ENCODE data around the gene EFHD1.
"Not testable (repeated sequence)": the region's sequence is repeated elsewhere in the genome, so short reads cannot be mapped to it uniquely, and the experiment has no call there.

EFHD1 gene

DNA sequence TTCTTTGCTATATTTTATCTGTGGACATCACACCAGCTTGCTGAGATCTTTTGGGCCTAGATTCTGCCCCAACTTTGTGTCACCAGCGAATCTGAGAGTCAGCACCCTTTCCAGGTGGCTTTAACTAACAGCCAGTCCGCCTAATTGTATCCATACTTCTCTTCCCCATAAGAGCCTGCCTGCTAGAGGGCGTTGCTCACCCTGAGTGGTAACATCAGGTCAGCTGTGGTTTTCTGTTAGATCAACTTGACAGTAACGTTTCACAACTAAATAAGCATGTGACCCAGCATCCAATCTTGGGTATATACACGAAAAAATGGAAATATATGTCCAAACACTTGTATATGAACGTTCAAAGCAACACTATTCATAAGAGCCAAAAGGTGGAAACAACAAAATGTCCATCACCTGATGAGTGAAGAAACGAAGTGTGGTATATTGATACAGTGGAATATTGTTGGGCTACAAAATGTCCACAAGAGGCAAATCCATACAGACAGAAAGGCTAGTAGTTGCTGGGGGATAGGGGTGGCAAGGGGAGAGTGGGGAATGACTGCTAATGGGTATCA lies 24.9 kb downstream of the EFHD1 start:
- no peak for ATAC-seq
- H3K27ac Mint-ChIP-seq = no peak overlapping the region
- no peak for DNase-seq (ENCODE audit: low spot score in 2 of 2)
- no peaks in the 10 kb centered on the region for H3K9me3 Mint-ChIP-seq
- no peak overlapping the region for H3K4me3 Mint-ChIP-seq
- H3K4me1 Mint-ChIP-seq = no peaks in the 10 kb centered on the region
- no peaks in the 10 kb centered on the region for H3K36me3 Mint-ChIP-seq

DNA sequence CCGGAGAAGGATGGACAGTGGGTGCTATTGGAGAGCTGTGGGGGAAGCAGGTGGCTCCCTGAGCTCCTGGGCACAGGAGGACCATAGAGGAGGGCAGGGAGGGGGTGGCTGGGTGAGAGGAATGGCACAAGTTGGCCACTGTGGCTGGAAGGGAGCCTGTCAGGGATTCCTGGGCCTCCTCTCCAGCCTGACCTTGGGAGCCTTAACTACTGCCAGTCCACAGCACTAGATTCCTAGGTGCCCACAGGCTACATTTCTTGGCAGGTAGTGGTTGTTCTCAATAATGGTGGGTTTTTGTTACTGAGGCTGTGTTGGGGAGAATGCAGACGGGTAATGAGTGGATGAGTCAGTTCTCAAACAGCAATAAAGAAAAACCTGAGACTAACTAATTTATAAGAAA lies 26.0 kb downstream of the EFHD1 start:
- H3K4me3 Mint-ChIP-seq = no peak overlapping the region
- H3K27ac Mint-ChIP-seq = no peak overlapping the region
- H3K9me3 Mint-ChIP-seq = no peaks in the 10 kb centered on the region
- H3K4me1 Mint-ChIP-seq = no peaks in the 10 kb centered on the region
- no peak for ATAC-seq
- no peaks in the 10 kb centered on the region for H3K36me3 Mint-ChIP-seq
- DNase-seq (ENCODE audit: low spot score in 2 of 2) = no peak

DNA sequence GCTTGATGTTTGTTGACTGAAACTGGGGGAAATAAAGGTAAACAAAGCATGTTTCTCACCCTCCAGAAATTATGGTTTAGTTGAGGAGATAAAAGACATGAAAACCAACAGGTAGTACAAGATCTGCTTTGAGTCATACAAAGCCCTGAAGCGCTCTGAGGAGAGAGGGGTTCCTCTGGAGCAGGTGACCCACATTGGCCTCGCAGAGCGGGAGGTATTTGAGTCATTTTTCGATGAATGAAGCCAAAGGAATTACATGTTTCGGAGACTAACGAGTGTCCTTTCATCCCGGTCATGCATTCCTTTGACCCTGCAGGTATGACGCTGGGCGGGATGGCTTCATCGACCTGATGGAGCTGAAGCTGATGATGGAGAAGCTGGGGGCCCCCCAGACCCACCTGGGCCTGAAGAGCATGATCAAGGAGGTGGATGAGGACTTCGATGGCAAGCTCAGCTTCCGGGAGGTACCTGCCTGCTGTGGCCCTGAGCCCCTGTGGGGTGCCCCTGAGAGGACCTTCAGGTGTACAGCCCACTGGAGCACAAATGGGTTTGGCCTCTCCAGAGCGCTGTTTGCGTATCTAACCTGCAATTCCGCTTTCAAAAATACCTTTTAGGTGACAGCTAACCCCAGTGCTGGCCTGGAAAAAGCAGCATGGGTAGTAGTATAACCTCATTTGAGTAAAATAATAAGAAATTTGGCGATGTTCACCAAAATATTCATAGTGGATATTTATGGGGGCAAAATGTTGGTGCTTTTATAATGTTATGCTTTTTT lies 29.3 kb downstream of the EFHD1 start:
- Mint-ChIP-seq H3K4me3 (no peak overlapping the region), H3K9me3 (no peaks in the 10 kb centered on the region), H3K36me3 (no peaks in the 10 kb centered on the region), H3K27ac (no peak overlapping the region), H3K4me1 (no peaks in the 10 kb centered on the region)
- DNase-seq (ENCODE audit: low spot score in 2 of 2) = no peak
- ATAC-seq = no peak

DNA sequence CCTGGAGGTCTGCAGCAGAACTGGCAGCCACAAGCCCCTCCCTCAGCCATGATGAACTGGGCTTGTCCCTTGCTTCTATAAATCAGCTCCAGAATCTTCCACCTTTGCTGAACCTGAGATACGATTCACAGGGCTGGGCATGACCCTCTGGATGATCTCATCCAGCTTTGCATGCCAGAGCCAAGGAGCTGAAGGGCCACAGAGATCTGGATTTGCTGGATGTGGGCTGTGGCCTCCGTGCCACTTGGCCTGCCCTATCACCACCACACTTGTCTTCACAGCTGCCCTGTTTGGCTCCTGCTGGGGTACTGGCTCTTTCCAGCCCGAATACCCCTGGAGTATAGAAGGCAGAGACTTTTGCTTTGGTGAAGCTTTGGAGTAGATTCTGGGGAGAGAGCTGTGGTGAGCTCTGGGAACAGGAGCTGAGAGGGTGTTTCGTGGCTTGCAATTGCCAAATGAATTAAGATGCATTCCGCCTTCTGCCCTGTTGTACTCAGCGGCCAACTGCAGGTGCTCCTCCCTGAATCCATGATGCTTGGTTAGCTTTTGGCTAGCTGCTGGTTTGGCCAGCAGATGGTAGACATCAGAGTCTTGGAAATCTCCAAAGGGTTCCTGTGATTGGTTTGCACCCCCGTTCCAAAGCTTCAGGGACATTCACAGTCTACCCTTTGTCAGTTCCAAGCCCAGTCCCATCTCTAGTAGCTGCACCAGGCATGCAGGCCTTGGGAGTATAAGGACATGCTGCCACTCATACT lies 32.8 kb downstream of the EFHD1 start:
- DNase-seq (ENCODE audit: low spot score in 2 of 2) = no peak
- Mint-ChIP-seq H3K9me3 (no peaks in the 10 kb centered on the region), H3K4me3 (no peak overlapping the region), H3K4me1 (no peaks in the 10 kb centered on the region), H3K27ac (no peak overlapping the region), H3K36me3 (no peaks in the 10 kb centered on the region)
- no peak for ATAC-seq

DNA sequence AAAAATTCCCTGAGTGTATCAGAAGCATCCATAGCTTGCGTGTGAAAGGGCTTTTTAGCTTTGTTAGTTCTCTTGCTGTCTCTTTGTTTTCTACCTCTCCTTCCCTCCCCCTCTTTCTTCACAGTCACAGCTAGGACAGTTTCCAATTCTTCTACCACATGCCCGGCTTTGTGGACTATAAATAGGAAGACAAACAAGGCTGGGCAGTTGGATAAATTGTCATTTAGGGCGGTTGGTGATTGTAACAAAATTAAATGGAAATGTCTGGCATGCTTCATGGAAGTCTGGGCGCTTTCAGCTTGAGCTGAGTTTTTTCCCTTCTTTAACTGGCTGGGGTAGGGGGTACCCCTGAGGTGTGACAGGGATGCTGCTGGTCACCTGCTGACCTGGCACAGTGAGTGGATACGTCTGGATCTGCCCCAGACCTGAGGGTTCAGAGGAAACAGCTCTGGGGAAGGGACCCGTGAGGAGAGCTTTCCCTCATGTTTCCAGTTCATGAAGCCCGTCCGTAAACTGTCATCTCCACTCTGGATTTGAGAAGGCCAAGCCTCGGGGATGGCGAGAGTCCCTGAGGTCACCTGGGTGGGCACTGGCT lies 34.7 kb downstream of the EFHD1 start:
- no peak for DNase-seq (ENCODE audit: low spot score in 2 of 2)
- Mint-ChIP-seq H3K4me3 (no peak overlapping the region), H3K36me3 (no peaks in the 10 kb centered on the region), H3K27ac (no peak overlapping the region), H3K9me3 (no peaks in the 10 kb centered on the region), H3K4me1 (no peaks in the 10 kb centered on the region)
- no peak for ATAC-seq

DNA sequence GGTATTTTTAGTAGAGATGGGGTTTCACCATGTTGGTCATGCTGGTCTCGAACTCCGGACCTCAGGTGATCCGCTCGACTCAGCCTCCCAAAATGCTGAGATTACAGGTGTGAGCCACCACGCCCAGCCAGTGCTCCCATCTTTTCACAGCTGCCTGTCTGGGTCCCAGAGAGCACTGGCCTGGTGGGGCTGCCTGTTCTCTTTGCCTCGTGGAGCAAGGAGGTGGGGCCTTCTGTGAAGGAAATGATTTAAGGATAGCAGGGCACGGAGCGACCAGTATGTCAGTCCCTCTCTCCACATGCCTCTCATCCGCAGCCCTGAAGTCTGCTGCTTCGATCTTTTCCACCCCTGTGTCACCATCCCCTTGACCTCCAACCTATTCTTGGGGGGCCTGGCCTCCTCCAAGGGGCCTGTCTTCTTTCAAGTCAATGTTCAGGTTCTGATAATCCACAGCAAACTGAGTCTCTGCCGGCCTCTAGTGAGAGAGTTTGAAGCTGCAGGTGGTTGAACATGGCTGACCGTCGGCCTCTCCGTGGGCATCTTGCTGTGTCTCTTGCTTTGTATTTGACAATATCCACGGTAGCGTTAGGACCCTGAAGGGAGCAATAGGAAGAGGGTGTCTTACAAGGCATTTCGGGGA lies 35.5 kb downstream of the EFHD1 start:
- DNase-seq (ENCODE audit: low spot score in 2 of 2) (no peak), ATAC-seq (no peak)
- no peaks in the 10 kb centered on the region for H3K36me3 Mint-ChIP-seq
- no peak overlapping the region for H3K4me3 Mint-ChIP-seq
- H3K27ac Mint-ChIP-seq = no peak overlapping the region
- no peaks in the 10 kb centered on the region for H3K9me3 Mint-ChIP-seq
- no peaks in the 10 kb centered on the region for H3K4me1 Mint-ChIP-seq

DNA sequence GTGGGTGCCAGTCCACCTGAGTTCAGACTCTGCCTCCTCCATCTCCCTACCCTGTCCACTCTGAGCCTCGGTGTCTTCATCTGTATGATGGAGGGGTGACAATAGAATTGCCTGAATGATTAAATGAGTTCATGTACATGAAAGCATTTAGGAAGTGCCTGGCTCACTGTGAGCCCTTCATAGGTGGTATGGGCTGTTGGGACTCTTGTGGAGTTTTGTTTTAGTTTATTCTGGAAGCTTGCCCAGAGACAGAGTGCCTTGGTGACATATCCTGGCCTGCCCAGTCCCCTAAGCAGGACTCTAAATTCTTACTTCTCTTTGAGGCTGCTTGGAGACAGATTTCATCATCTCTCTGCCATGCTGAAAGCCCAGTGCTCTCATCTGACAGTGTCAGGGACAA lies 39.2 kb downstream of the EFHD1 start:
- no peak for DNase-seq (ENCODE audit: low spot score in 2 of 2)
- no peak for ATAC-seq
- Mint-ChIP-seq H3K36me3 (no peaks in the 10 kb centered on the region), H3K4me3 (no peak overlapping the region), H3K9me3 (no peaks in the 10 kb centered on the region), H3K4me1 (peaks cover 6% of the 10 kb centered on the region), H3K27ac (no peak overlapping the region)

DNA sequence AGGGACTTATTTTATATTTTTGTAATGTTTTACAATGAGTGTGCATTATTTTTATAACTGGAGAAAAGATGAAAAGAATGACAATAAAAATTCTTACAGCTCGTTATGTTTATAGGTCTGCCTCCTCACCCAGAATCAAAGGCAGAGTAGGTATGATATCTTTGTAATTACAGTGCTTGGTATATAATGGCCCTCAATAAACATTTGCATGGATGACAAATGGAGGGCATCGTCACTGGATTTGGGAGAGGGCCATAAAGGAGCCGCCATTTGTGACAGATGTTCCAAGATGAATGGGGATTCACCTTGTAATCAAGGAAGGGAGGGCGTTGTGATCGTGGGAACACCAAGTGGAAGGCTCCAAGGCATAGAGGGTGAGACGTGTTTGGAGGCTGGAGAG lies 41.1 kb downstream of the EFHD1 start:
- ATAC-seq (no peak), DNase-seq (ENCODE audit: low spot score in 2 of 2) (no peak)
- H3K9me3 Mint-ChIP-seq = no peaks in the 10 kb centered on the region
- no peaks in the 10 kb centered on the region for H3K36me3 Mint-ChIP-seq
- H3K4me1 Mint-ChIP-seq = peaks cover 6% of the 10 kb centered on the region
- H3K27ac Mint-ChIP-seq = no peak overlapping the region
- no peak overlapping the region for H3K4me3 Mint-ChIP-seq

DNA sequence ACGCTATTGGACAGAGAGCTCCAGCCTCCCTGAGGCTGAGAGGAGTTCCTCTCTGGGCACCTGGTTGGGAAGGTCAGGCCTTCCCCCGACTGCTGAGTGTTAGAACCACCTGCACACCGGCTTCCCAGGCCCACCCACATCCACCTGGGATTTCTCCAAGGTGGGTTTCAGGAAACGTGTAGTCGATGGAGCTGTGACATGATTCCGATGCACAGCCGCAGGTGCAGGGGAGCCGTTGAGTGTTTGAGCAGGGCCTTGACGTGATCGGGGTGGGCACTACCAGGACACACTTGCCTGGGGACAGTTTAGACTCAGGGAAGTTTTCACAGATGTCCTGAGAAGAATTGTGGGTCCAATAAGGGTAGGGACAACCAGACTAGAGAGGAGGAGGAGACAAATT lies 42.0 kb downstream of the EFHD1 start:
- H3K27ac Mint-ChIP-seq = no peak overlapping the region
- H3K36me3 Mint-ChIP-seq = no peaks in the 10 kb centered on the region
- ATAC-seq (no peak), DNase-seq (ENCODE audit: low spot score in 2 of 2) (no peak)
- no peaks in the 10 kb centered on the region for H3K9me3 Mint-ChIP-seq
- no peak overlapping the region for H3K4me3 Mint-ChIP-seq
- H3K4me1 Mint-ChIP-seq = peaks cover 6% of the 10 kb centered on the region

DNA sequence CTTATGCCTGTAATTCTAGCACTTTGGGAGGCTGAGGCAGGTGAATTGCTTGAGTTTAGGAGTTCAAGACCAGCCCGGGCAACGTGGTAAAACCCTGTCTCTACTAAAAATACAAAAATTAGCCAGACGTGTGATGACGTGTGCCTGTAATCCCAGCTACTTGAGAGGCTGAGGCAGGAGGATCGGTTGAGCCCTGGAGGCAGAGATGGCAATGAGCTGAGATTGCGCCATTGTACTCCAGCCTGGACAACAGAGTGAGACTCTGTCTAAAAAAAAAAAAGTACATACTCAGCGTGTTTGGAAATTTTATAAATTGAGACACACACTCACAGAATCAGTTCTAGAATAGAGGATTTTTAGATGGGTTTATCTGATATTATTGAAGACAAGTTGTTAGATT lies 46.6 kb downstream of the EFHD1 start:
- no peaks in the 10 kb centered on the region for H3K36me3 Mint-ChIP-seq
- no peak overlapping the region for H3K4me3 Mint-ChIP-seq
- ATAC-seq = no peak

DNA sequence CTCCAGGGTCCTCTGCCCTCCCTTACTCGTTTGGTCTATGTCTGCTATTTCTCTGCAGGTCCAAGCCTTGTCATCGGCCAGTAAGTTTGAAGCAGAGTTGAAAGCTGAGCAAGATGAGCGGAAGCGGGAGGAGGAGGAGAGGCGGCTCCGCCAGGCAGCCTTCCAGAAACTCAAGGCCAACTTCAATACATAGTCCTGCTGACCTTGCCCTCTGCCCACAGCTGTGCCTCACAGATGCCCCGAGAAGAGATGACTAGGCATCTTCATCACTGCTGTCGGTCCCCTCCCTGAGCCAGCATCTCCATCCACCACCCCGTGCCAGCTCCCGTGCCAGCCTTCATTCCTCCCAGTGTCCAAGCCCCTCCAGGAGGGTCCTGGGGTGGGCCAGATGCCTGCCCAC lies 48.1 kb downstream of the EFHD1 start:
- Mint-ChIP-seq H3K27ac (no peak overlapping the region), H3K9me3 (no peaks in the 10 kb centered on the region), H3K4me3 (no peak overlapping the region), H3K4me1 (peaks cover 3% of the 10 kb centered on the region), H3K36me3 (no peaks in the 10 kb centered on the region)
- ATAC-seq (peak; percentile 19), DNase-seq (ENCODE audit: low spot score in 2 of 2) (no peak)

More for the DNA sequence above, 46.6 kb downstream of the EFHD1 start:
- H3K9me3 Mint-ChIP-seq = no peaks in the 10 kb centered on the region
- DNase-seq (ENCODE audit: low spot score in 2 of 2) = no peak
- H3K4me1 Mint-ChIP-seq = peaks cover 6% of the 10 kb centered on the region
- H3K27ac Mint-ChIP-seq = no peak overlapping the region

DNA sequence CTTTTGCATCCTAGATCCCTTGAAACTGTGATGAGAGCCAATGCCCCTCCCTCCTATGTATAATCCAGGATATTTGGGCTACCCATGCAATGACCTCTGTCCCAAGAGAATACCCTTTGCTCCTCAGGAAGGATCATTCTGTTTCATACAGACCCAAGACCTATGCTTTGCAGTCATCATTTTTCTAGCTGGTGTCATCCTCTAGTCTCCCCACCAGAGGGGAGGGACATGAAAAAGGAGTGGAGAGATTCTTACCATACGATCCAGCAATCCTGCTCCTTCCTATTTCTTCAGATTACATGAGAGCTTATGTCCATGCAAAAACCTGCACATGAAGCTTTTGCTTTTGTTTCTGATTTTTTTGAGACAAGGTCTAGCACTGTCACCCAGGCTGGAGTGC lies 50.0 kb downstream of the EFHD1 start:
- Mint-ChIP-seq H3K4me1 (no peaks in the 10 kb centered on the region), H3K36me3 (no peaks in the 10 kb centered on the region), H3K4me3 (no peak overlapping the region), H3K9me3 (no peaks in the 10 kb centered on the region), H3K27ac (no peak overlapping the region)
- ATAC-seq (no peak), DNase-seq (ENCODE audit: low spot score in 2 of 2) (no peak)

DNA sequence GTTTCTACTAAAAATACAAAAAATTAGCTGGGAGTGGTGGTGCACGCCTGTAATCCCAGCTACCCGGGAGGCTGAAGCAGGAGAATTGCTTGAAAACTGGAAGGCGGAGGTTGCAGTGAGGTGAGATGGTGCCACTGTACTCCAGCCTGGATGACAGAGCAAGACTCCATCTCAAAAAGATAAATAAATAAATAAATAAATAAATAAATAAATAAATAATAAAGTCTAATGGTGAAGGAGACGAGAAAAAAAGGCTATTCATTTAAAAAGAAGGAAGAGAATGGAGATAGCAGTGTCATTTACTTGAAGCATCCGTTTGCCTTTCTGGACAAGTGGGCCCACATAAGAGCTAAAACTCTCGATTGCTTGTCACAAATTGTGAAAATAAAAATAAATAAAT lies 52.0 kb downstream of the EFHD1 start:
- H3K27ac Mint-ChIP-seq; DNase-seq (ENCODE audit: low spot score in 2 of 2); H3K9me3 Mint-ChIP-seq; H3K4me1 Mint-ChIP-seq; ATAC-seq; H3K36me3 Mint-ChIP-seq; H3K4me3 Mint-ChIP-seq: not testable (repeated sequence)

DNA sequence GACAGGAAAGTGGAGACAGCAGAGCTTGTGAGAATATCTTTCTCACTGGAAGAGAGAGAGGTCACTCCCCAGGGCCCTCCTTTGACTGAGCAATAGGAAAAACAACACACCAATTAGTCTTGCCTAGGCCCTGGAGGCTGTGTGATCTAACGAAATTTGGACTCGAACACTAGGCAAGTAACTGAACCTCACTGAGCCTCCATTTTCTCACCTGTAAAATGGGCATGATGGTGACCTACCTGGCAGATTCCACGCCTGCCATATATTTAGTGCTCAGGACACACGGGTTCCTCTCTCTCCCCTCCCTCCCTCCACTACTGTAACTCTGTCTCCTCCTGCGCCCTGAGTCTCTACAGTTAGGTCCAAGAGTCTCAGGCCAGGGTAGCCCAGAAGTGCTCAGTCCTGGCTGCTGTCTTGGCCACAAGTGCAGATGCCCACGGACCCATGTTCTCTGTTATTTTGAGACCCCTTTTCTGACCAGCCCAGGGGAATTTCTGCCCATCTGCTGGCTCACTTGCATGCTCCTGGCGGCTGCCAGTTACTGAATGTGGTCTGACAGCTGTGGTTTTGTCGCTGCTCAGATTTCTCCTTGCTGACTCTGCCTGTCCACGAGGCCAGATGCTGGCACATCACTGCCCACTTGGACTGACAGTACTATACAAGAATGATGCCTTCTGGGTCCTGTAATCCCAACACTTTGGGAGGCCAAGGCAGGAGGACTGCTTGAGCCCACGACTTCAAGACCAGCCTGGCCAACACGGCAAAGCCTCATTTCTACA lies 54.2 kb downstream of the EFHD1 start:
- H3K36me3 Mint-ChIP-seq = no peaks in the 10 kb centered on the region
- ATAC-seq (no peak), DNase-seq (ENCODE audit: low spot score in 2 of 2) (no peak)
- no peaks in the 10 kb centered on the region for H3K4me1 Mint-ChIP-seq
- no peaks in the 10 kb centered on the region for H3K9me3 Mint-ChIP-seq
- no peak overlapping the region for H3K27ac Mint-ChIP-seq
- no peak overlapping the region for H3K4me3 Mint-ChIP-seq

DNA sequence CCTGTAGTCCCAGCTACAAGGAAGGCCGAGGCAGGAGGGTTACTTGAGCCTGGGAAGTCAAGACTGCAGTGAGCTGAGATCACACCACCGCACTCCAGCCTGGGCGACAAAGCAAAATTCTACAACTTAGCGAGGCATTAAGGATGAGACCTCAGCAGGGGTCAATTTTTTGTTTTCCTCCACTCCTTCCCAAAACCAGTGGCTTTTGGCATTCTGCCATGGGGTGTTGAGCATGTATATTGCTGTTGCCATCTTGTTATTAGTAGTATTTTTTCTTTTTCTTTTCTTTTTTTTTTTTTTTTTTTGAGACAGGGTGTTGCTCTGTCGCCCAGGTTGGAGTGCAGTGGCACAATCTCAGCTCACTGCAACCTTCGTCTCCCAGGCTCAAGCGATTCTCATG lies 54.8 kb downstream of the EFHD1 start:
- Mint-ChIP-seq H3K27ac (no peak overlapping the region), H3K9me3 (no peaks in the 10 kb centered on the region), H3K4me3 (no peak overlapping the region), H3K36me3 (no peaks in the 10 kb centered on the region), H3K4me1 (no peaks in the 10 kb centered on the region)
- DNase-seq (ENCODE audit: low spot score in 2 of 2) (no peak), ATAC-seq (no peak)
